ENCODE data around the gene MAST2.
"Not testable (repeated sequence)": the region's sequence is repeated elsewhere in the genome, so short reads cannot be mapped to it uniquely, and the experiment has no call there.

MAST2 gene

GRCh38 chr1:45908611-45909140 is 105.3 kb downstream of the MAST2 start:
- peak; percentile 50 for DNase-seq

GRCh38 chr1:45911634-45912033 is 108.2 kb downstream of the MAST2 start:
- no peak for DNase-seq

GRCh38 chr1:45913183-45913683 is 109.8 kb downstream of the MAST2 start:
- no peak for DNase-seq

GRCh38 chr1:45913731-45914501 is 110.5 kb downstream of the MAST2 start:
- DNase-seq = no peak

- DNase-seq = no peak
These were observed 111.4 kb downstream of the MAST2 start for GRCh38 chr1:45914836-45915235.

GRCh38 chr1:45922374-45922773 is 119.0 kb downstream of the MAST2 start:
- DNase-seq = no peak

- DNase-seq = no peak
These were observed 119.4 kb downstream of the MAST2 start for GRCh38 chr1:45922813-45923212.

- DNase-seq = no peak
These were observed 119.9 kb downstream of the MAST2 start for GRCh38 chr1:45923343-45923742.

- DNase-seq = peak; percentile 27
These were observed 121.3 kb downstream of the MAST2 start for GRCh38 chr1:45924736-45925135.

- peak; percentile 49 for DNase-seq
These were observed 122.4 kb downstream of the MAST2 start for GRCh38 chr1:45925728-45926287.

- no peak for DNase-seq
These were observed 122.9 kb downstream of the MAST2 start for GRCh38 chr1:45926330-45926729.

- not testable (repeated sequence) for DNase-seq
These were observed 124.0 kb downstream of the MAST2 start for GRCh38 chr1:45927231-45927915.

GRCh38 chr1:45928486-45929205 is 125.2 kb downstream of the MAST2 start:
- DNase-seq = peak; percentile 52

- peak; percentile 84 for DNase-seq
These were observed 125.9 kb downstream of the MAST2 start for GRCh38 chr1:45929257-45929687.

GRCh38 chr1:45930258-45931150 is 127.1 kb downstream of the MAST2 start:
- DNase-seq = peak; percentile 40

GRCh38 chr1:45932205-45932604 is 128.8 kb downstream of the MAST2 start:
- not testable (repeated sequence) for DNase-seq

- DNase-seq = no peak
These were observed 131.5 kb downstream of the MAST2 start for GRCh38 chr1:45934947-45935346.

- no peak for DNase-seq
These were observed 134.6 kb downstream of the MAST2 start for GRCh38 chr1:45938029-45938428.

- no peak for DNase-seq
These were observed 139.0 kb downstream of the MAST2 start for GRCh38 chr1:45942411-45942810.

- DNase-seq = no peak
These were observed 139.8 kb downstream of the MAST2 start for GRCh38 chr1:45943185-45943584.

GRCh38 chr1:45945426-45945825 is 142.0 kb downstream of the MAST2 start:
- DNase-seq = no peak

GRCh38 chr1:45949462-45949861 is 146.1 kb downstream of the MAST2 start:
- not testable (repeated sequence) for DNase-seq

All from OCI-M1 (cell line).